ENCODE data around the gene FAM107B.

GRCh38 chr10:14700546-14700945 is 74.2 kb downstream of the FAM107B start:
- TF ChIP-seq ZNF292 (tag by site-specific recombination; IDR thresholded peaks at IDR 0.05; ENCODE audit: borderline replicate concordance, low read depth) (no peak), ZNF148 (tag by site-specific recombination; IDR thresholded peaks at IDR 0.05; ENCODE audit: borderline replicate concordance) (no peak), ZNF140 (tag by site-specific recombination; IDR thresholded peaks at IDR 0.05) (no peak), ZBTB8A (tag by site-specific recombination; IDR thresholded peaks at IDR 0.05) (no peak)

All from HEK293 (cell line).